ENCODE measurements around the gene IL1B.
A peak's percentile ranks its signal among the peaks of the same experiment; 100 is the strongest.

Gene IL1B

GRCh38 chr2:112794131-112794733 is 42.3 kb downstream of the IL1B start:
- Histone ChIP-seq H3K18ac (ENCODE audit: low read length) (no peak overlapping the region), H2BK120ac (ENCODE audit: low read depth, low read length) (no peak overlapping the region), H4K8ac (ENCODE audit: low read depth, low read length) (no peak overlapping the region), H3K4me1 (ENCODE audit: control insufficient read depth, low read depth, low read length) (no peaks in the 10 kb centered on the region), H3K27ac (ENCODE audit: low read depth, low read length) (no peak overlapping the region), H3K4ac (ENCODE audit: low read depth, low read length) (no peak overlapping the region), H2BK15ac (replicated peaks; ENCODE audit: low read depth) (no peak overlapping the region), H3K56ac (ENCODE audit: low read length) (no peak overlapping the region), H4K5ac (ENCODE audit: low read length) (no peak overlapping the region), H3K4me3 (ENCODE audit: low read length) (no peak overlapping the region), H3K23ac (ENCODE audit: low read length) (no peak overlapping the region), H2BK5ac (ENCODE audit: low read length) (no peak overlapping the region), H3K27me3 (ENCODE audit: insufficient read depth, low read length, poor library complexity) (no peaks in the 10 kb centered on the region), H3K4me2 (ENCODE audit: low read length) (no peak overlapping the region), H3K79me1 (ENCODE audit: low read length) (no peaks in the 10 kb centered on the region), H3K9ac (ENCODE audit: low read length) (no peak overlapping the region), H3K36me3 (ENCODE audit: control insufficient read depth, insufficient read depth, low read length) (no peaks in the 10 kb centered on the region), H3K79me2 (ENCODE audit: control insufficient read depth, insufficient read depth, low read length) (no peaks in the 10 kb centered on the region), H2AK5ac (ENCODE audit: low read length) (no peak overlapping the region)
- peak; percentile 69 for DNase-seq
- WGBS (ENCODE audit: extremely low coverage, insufficient coverage, low lambda C conversion rate) = no CpG with 5 or more reads among the region's 5 CpGs

- Histone ChIP-seq H2BK15ac (replicated peaks; ENCODE audit: low read depth) (no peak overlapping the region), H3K4me2 (ENCODE audit: low read length) (no peak overlapping the region), H3K9ac (ENCODE audit: low read length) (no peak overlapping the region), H3K36me3 (ENCODE audit: control insufficient read depth, insufficient read depth, low read length) (no peaks in the 10 kb centered on the region), H2BK5ac (ENCODE audit: low read length) (no peak overlapping the region), H2AK5ac (ENCODE audit: low read length) (no peak overlapping the region), H3K79me2 (ENCODE audit: control insufficient read depth, insufficient read depth, low read length) (no peaks in the 10 kb centered on the region), H3K79me1 (ENCODE audit: low read length) (no peaks in the 10 kb centered on the region), H4K5ac (ENCODE audit: low read length) (no peak overlapping the region), H3K56ac (ENCODE audit: low read length) (no peak overlapping the region), H2BK120ac (ENCODE audit: low read depth, low read length) (no peak overlapping the region), H3K4ac (ENCODE audit: low read depth, low read length) (no peak overlapping the region), H3K4me1 (ENCODE audit: control insufficient read depth, low read depth, low read length) (no peaks in the 10 kb centered on the region), H3K27ac (ENCODE audit: low read depth, low read length) (no peak overlapping the region), H3K27me3 (ENCODE audit: insufficient read depth, low read length, poor library complexity) (no peaks in the 10 kb centered on the region), H3K4me3 (ENCODE audit: low read length) (no peak overlapping the region), H3K18ac (ENCODE audit: low read length) (no peak overlapping the region), H4K8ac (ENCODE audit: low read depth, low read length) (no peak overlapping the region), H3K23ac (ENCODE audit: low read length) (no peak overlapping the region)
- no peak for DNase-seq
- no CpG with 5 or more reads among the region's 3 CpGs for WGBS (ENCODE audit: extremely low coverage, insufficient coverage, low lambda C conversion rate)
Observed at GRCh38 chr2:112793449-112793978, 43.1 kb downstream of the IL1B start.

- Histone ChIP-seq H3K4me1 (ENCODE audit: control insufficient read depth, low read depth, low read length) (no peaks in the 10 kb centered on the region), H3K27ac (ENCODE audit: low read depth, low read length) (no peak overlapping the region)
- no CpG with 5 or more reads among the region's 5 CpGs for WGBS (ENCODE audit: extremely low coverage, insufficient coverage, low lambda C conversion rate)
Observed at GRCh38 chr2:112792419-112792818, 44.2 kb downstream of the IL1B start.

GRCh38 chr2:112791693-112792230 is 44.8 kb downstream of the IL1B start:
- H3K27ac ChIP-seq (ENCODE audit: low read depth, low read length) = no peak overlapping the region
- no peak overlapping the region for H3K4me2 ChIP-seq (ENCODE audit: low read length)
- no peaks in the 10 kb centered on the region for H3K79me2 ChIP-seq (ENCODE audit: control insufficient read depth, insufficient read depth, low read length)
- H3K79me1 ChIP-seq (ENCODE audit: low read length) = no peaks in the 10 kb centered on the region
- no CpG with 5 or more reads among the region's 3 CpGs for WGBS (ENCODE audit: extremely low coverage, insufficient coverage, low lambda C conversion rate)
- no peak overlapping the region for H2BK15ac ChIP-seq (replicated peaks; ENCODE audit: low read depth)
- H2BK120ac ChIP-seq (ENCODE audit: low read depth, low read length) = no peak overlapping the region
- no peak overlapping the region for H3K56ac ChIP-seq (ENCODE audit: low read length)
- H3K4me1 ChIP-seq (ENCODE audit: control insufficient read depth, low read depth, low read length) = no peaks in the 10 kb centered on the region
- H2AK5ac ChIP-seq (ENCODE audit: low read length) = no peak overlapping the region
- H3K18ac ChIP-seq (ENCODE audit: low read length) = no peak overlapping the region
- H4K8ac ChIP-seq (ENCODE audit: low read depth, low read length) = no peak overlapping the region
- DNase-seq = no peak
- no peak overlapping the region for H3K4ac ChIP-seq (ENCODE audit: low read depth, low read length)
- no peaks in the 10 kb centered on the region for H3K36me3 ChIP-seq (ENCODE audit: control insufficient read depth, insufficient read depth, low read length)
- no peak overlapping the region for H4K5ac ChIP-seq (ENCODE audit: low read length)
- H3K23ac ChIP-seq (ENCODE audit: low read length) = no peak overlapping the region
- no peak overlapping the region for H2BK5ac ChIP-seq (ENCODE audit: low read length)
- no peak overlapping the region for H3K9ac ChIP-seq (ENCODE audit: low read length)
- H3K4me3 ChIP-seq (ENCODE audit: low read length) = no peak overlapping the region
- no peaks in the 10 kb centered on the region for H3K27me3 ChIP-seq (ENCODE audit: insufficient read depth, low read length, poor library complexity)

More at GRCh38 chr2:112792419-112792818, 44.2 kb downstream of the IL1B start:
- no peak overlapping the region for H3K4ac ChIP-seq (ENCODE audit: low read depth, low read length)
- no peak overlapping the region for H2BK5ac ChIP-seq (ENCODE audit: low read length)
- H3K23ac ChIP-seq (ENCODE audit: low read length) = no peak overlapping the region
- H2BK120ac ChIP-seq (ENCODE audit: low read depth, low read length) = no peak overlapping the region
- no peak overlapping the region for H3K18ac ChIP-seq (ENCODE audit: low read length)
- no peak overlapping the region for H3K4me3 ChIP-seq (ENCODE audit: low read length)
- H4K5ac ChIP-seq (ENCODE audit: low read length) = no peak overlapping the region
- H2BK15ac ChIP-seq (replicated peaks; ENCODE audit: low read depth) = no peak overlapping the region
- no peak overlapping the region for H3K9ac ChIP-seq (ENCODE audit: low read length)
- no peak overlapping the region for H3K56ac ChIP-seq (ENCODE audit: low read length)
- H2AK5ac ChIP-seq (ENCODE audit: low read length) = no peak overlapping the region
- H3K27me3 ChIP-seq (ENCODE audit: insufficient read depth, low read length, poor library complexity) = no peaks in the 10 kb centered on the region
- H3K79me1 ChIP-seq (ENCODE audit: low read length) = no peaks in the 10 kb centered on the region
- H4K8ac ChIP-seq (ENCODE audit: low read depth, low read length) = no peak overlapping the region
- no peaks in the 10 kb centered on the region for H3K79me2 ChIP-seq (ENCODE audit: control insufficient read depth, insufficient read depth, low read length)
- no peak for DNase-seq
- no peak overlapping the region for H3K4me2 ChIP-seq (ENCODE audit: low read length)
- no peaks in the 10 kb centered on the region for H3K36me3 ChIP-seq (ENCODE audit: control insufficient read depth, insufficient read depth, low read length)

GRCh38 chr2:112791019-112791418 is 45.6 kb downstream of the IL1B start:
- Histone ChIP-seq H3K4ac (ENCODE audit: low read depth, low read length) (no peak overlapping the region), H3K18ac (ENCODE audit: low read length) (no peak overlapping the region), H3K27me3 (ENCODE audit: insufficient read depth, low read length, poor library complexity) (no peaks in the 10 kb centered on the region), H2BK15ac (replicated peaks; ENCODE audit: low read depth) (no peak overlapping the region), H3K56ac (ENCODE audit: low read length) (no peak overlapping the region), H3K9ac (ENCODE audit: low read length) (no peak overlapping the region), H3K4me2 (ENCODE audit: low read length) (no peak overlapping the region), H2BK5ac (ENCODE audit: low read length) (no peak overlapping the region), H4K5ac (ENCODE audit: low read length) (no peak overlapping the region), H3K79me1 (ENCODE audit: low read length) (no peaks in the 10 kb centered on the region), H3K36me3 (ENCODE audit: control insufficient read depth, insufficient read depth, low read length) (no peaks in the 10 kb centered on the region), H2BK120ac (ENCODE audit: low read depth, low read length) (no peak overlapping the region), H3K4me1 (ENCODE audit: control insufficient read depth, low read depth, low read length) (no peaks in the 10 kb centered on the region), H3K27ac (ENCODE audit: low read depth, low read length) (no peak overlapping the region), H3K23ac (ENCODE audit: low read length) (no peak overlapping the region), H4K8ac (ENCODE audit: low read depth, low read length) (no peak overlapping the region), H3K4me3 (ENCODE audit: low read length) (no peak overlapping the region), H2AK5ac (ENCODE audit: low read length) (no peak overlapping the region), H3K79me2 (ENCODE audit: control insufficient read depth, insufficient read depth, low read length) (no peaks in the 10 kb centered on the region)
- no peak for DNase-seq
- WGBS (ENCODE audit: extremely low coverage, insufficient coverage, low lambda C conversion rate) = no CpG with 5 or more reads among the region's 3 CpGs

GRCh38 chr2:112790305-112790704 is 46.3 kb downstream of the IL1B start:
- no peak overlapping the region for H3K56ac ChIP-seq (ENCODE audit: low read length)
- H3K36me3 ChIP-seq (ENCODE audit: control insufficient read depth, insufficient read depth, low read length) = no peaks in the 10 kb centered on the region
- H2BK15ac ChIP-seq (replicated peaks; ENCODE audit: low read depth) = no peak overlapping the region
- no peak overlapping the region for H3K23ac ChIP-seq (ENCODE audit: low read length)
- H3K4me1 ChIP-seq (ENCODE audit: control insufficient read depth, low read depth, low read length) = no peaks in the 10 kb centered on the region
- no peak overlapping the region for H4K5ac ChIP-seq (ENCODE audit: low read length)
- H3K4me2 ChIP-seq (ENCODE audit: low read length) = no peak overlapping the region
- no CpG with 5 or more reads among the region's 5 CpGs for WGBS (ENCODE audit: extremely low coverage, insufficient coverage, low lambda C conversion rate)
- H3K27ac ChIP-seq (ENCODE audit: low read depth, low read length) = no peak overlapping the region
- no peak overlapping the region for H3K4ac ChIP-seq (ENCODE audit: low read depth, low read length)
- H2BK120ac ChIP-seq (ENCODE audit: low read depth, low read length) = no peak overlapping the region
- H3K18ac ChIP-seq (ENCODE audit: low read length) = no peak overlapping the region
- H3K79me2 ChIP-seq (ENCODE audit: control insufficient read depth, insufficient read depth, low read length) = no peaks in the 10 kb centered on the region
- no peak for DNase-seq
- no peak overlapping the region for H2AK5ac ChIP-seq (ENCODE audit: low read length)
- no peak overlapping the region for H2BK5ac ChIP-seq (ENCODE audit: low read length)
- H3K4me3 ChIP-seq (ENCODE audit: low read length) = no peak overlapping the region
- H4K8ac ChIP-seq (ENCODE audit: low read depth, low read length) = no peak overlapping the region
- no peak overlapping the region for H3K9ac ChIP-seq (ENCODE audit: low read length)
- H3K27me3 ChIP-seq (ENCODE audit: insufficient read depth, low read length, poor library complexity) = no peaks in the 10 kb centered on the region
- H3K79me1 ChIP-seq (ENCODE audit: low read length) = no peaks in the 10 kb centered on the region
